HG03108 (cell line): ENCODE results near the gene CHST7.
A peak's percentile ranks its signal among the peaks of the same experiment; 100 is the strongest.

Source experiments
- ATAC-seq: cut with Tn5 transposase; IDR thresholded peaks from one replicate; pipeline ENCODE4 v1.9.1; 2021; ENCODE audit warnings: moderate library complexity; ENCODE audit not compliant: unreplicated experiment

Gene CHST7

DNA sequence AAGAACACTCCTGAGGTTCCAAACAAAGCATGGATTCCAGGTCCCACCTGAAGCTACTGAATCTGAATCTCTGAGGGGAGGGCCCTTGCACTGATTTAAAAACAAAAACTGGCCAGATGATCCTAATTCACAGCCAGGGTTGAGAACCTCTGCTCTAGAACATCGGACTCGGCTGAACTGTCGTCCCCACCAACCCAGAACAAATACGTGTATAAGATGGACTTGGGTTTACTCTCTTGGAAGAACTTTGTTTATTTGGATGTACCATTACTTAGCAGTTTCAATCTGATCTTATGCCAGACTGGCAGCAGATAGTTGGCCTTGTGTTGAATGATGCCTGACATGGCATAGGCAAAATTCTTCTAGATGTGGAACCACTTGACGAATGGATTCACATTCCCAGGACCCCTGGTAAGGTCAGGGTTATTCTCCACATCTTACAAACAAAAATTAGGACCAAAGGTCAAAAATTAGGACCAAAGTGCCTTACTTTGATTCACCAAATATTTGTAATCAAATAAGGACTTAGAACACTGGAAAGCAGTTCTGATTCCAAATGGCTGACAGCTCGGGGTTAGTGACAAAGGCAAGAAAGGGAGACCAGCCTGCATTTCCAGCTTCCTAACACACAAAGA is 29.0 kb downstream of the CHST7 start:
- ATAC-seq, result no peak

DNA sequence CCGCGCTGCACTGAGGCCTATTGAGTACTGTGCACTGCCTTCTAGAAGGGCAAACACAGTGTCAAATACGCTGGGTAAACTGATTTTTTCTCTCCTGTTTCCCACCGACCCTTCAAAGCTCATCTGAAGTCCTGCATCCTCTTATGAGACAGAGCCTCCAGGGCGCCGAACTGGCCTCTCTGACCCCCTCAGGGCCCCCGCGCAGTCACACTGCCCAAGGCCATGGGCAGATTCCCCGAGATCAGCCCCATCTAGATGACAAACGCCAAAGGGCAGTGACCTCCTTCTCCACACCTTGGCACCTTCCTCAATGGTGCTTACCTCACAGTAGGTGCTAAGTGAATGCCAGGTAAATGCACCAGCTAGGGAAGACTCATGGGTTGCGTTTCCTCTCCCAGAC is 34.4 kb downstream of the CHST7 start:
- no peak for ATAC-seq

- ATAC-seq, result no peak
Measured at GRCh38 chrX:46610070-46610658, 36.6 kb downstream of the CHST7 start.

- no peak for ATAC-seq
Measured at GRCh38 chrX:46611658-46612362, 38.2 kb downstream of the CHST7 start.

DNA sequence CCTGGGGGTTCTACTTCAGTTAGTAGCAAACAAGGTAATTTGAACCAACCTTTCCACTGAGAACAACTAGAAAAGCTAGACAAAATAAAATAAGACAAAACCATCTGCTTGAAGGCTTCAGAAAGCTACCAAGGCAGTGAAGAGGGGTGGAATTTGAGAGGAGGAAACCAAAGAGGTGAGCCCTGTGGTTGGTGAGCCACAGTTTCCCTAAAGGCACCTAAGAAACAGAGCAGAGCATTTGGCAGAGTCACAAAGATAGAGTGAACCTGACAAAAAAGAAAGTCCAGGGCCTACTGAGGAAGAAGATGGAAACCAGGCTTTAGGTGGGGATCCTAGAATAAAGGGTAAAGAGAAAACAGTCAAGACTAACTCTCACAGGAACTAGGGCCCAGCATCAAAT is 44.3 kb downstream of the CHST7 start:
- no peak for ATAC-seq

DNA sequence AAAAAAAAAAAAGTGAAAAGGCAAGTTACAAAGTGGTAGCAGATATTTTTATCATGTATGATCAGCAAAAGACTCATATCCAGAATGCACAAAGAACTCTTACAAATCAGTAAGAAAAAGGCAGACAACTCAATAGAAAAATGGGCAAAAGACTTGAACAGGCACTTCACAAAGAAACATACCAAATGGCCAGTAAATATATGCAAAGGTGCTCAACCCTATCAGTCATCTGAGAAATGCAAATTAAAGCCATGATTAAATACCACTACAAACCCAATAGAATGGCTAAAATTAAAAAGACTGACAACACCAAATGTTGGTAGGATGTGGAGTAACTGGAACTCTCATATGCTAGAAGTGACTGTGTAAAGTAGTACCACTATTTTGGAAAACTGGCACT is 45.4 kb downstream of the CHST7 start:
- no peak for ATAC-seq

- no peak for ATAC-seq
Measured at GRCh38 chrX:46620505-46620904, 46.9 kb downstream of the CHST7 start.

DNA sequence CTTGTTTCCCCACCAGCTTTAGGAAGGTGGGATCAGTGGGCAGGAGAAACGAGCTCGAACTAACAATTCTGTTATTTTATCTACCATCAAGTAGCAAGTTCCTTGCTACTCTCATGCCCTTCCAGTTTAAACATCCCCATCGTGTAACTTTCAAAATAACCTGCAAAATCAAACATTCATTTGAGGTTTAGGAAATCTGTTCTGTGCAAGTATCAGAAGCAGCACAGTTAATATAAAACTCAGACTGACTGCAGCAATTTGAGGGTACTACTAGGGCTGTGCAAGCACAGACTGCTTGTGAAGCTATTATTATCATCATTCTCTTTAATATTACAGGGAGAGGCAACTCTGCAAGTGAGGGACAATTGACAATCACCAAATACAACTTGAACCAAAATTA is 48.0 kb downstream of the CHST7 start:
- no peak for ATAC-seq

DNA sequence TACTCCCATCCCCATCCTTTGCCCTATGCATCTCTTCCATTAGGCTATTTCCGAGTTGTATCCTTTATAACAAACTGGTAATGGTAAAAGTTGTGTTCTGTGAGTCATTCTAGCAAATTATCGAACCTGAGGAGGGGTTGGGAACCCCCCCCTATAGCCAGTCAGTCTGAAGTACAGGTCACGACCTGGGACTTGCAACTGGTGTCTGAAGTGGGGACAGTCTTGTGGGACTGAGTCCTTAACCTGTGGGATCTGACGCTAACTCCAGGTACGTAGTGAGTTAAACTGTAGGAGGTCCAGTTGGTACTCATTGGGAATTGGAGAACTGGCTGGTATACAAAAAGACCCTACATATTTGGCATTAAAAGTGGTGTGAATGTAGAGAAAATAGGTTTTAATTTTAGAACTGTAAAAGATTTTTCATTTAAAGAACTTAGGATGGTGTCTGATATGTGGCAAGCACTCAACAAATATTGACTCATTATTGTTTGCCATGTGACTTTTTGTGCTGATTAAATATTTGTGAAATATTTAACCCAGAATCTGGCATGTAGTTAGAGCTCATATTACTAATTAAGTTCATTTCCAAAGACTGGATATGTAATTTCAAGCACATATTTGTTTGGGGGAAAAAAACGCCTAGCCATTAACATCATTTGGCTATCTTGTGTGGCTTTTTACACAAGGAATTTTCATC is 50.7 kb downstream of the CHST7 start:
- ATAC-seq, result no peak

- ATAC-seq, result no peak
Measured at GRCh38 chrX:46626566-46626965, 53.0 kb downstream of the CHST7 start.

- ATAC-seq, result no peak
Measured at GRCh38 chrX:46627062-46627461, 53.5 kb downstream of the CHST7 start.

GRCh38 chrX:46627711-46628419 is 54.3 kb downstream of the CHST7 start:
- no peak for ATAC-seq

GRCh38 chrX:46628460-46629371 is 55.2 kb downstream of the CHST7 start:
- ATAC-seq, result peak; percentile 83

- no peak for ATAC-seq
Measured at GRCh38 chrX:46630141-46630540, 56.6 kb downstream of the CHST7 start.

- ATAC-seq, result no peak
Measured at GRCh38 chrX:46634577-46634976, 61.0 kb downstream of the CHST7 start.

GRCh38 chrX:46635186-46635585 is 61.6 kb downstream of the CHST7 start:
- ATAC-seq, result no peak

DNA sequence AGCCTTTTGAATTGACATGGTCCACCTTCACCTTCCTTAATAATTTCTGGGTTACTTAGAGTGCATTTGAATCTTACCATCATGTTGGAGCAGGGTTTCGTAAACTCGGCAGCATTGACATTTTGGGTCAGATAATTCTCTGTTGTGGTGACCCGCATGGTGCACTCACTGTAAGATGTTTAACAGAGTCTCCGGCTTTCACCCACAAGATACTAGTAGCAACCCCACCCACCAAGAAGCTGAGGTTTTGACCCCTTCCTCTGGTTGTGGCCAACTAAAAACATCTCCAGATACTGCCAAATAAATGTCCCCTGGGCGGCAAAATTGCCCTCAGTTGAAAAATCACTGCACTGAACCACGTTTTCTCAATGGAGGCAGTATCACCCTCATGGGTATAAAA is 62.7 kb downstream of the CHST7 start:
- no peak for ATAC-seq

GRCh38 chrX:46637938-46638337 is 64.4 kb downstream of the CHST7 start:
- no peak for ATAC-seq

DNA sequence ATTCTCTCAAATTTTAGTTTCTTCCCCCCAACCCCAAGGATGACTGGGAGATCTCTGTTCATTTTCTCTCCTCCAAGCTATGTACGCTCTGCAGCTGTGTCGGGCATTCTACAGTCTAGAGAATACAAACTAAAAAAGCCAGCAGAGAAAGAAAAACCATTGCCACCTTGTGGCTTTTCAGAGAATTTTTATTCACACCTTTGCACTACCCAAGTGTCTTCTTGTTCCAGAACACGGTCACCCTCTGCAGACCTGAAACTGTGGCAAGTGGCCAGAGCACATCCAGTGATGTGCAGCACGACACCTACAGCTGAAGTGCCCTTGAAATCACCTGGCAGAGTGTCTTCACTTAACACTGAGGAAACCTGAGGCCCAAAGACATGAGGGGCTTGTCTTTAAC is 68.6 kb downstream of the CHST7 start:
- ATAC-seq, result no peak

DNA sequence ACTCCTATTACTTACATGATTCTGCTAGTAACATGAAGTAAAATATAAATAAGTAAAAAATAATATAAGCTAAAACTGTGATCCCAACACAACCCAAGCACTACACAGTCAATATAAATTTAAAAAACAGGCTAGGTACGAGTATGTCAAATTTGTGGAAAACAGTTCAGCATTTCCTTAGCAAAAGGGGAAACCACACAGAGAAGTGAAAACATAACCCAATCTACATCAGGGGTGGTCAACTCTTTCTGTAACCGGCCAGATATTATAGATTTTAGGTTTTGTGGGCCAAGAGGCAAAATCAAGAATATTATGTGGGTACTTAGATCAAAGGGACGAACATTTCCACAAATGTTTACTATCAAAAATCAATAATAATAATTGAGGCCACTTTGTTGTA is 70.1 kb downstream of the CHST7 start:
- no peak for ATAC-seq
